Loucy (cell line): ENCODE data around the gene UNG.

ENCODE experiments used
- H2AFZ ChIP-seq: fragments of 200-600 bp; sonication (generic); 2 replicates; pipeline ENCODE4 v1.6.0; 2016; ENCODE audit warnings: antibody characterized with exemption, mild to moderate bottlenecking, low read length, moderate library complexity
- H3F3A ChIP-seq: fragments of 200-600 bp; 2 replicates; pipeline ENCODE4 v1.6.0; 2016; ENCODE audit warnings: antibody characterized with exemption, low read depth, mild to moderate bottlenecking
- H3K27me3 ChIP-seq: fragments of 200-600 bp; sonication (generic); 2 replicates; pipeline ENCODE4 v1.6.1; 2014; ENCODE audit warnings: low read length, mild to moderate bottlenecking; ENCODE audit not compliant: insufficient read depth, poor library complexity, severe bottlenecking
- H3K36me3 ChIP-seq: fragments of 200-600 bp; sonication (generic); 2 replicates; pipeline ENCODE4 v1.6.1; 2016; ENCODE audit warnings: low read length; ENCODE audit not compliant: insufficient read depth
- H3K4me1 ChIP-seq: fragments of 200-600 bp; sonication (generic); 2 replicates; pipeline ENCODE4 v1.5.1; 2014; ENCODE audit warnings: low read length, mild to moderate bottlenecking; ENCODE audit not compliant: insufficient read depth, poor library complexity, severe bottlenecking
- H3K4me2 ChIP-seq: fragments of 200-600 bp; sonication (generic); 2 replicates; pipeline ENCODE4 v1.6.0; 2014; ENCODE audit warnings: antibody characterized with exemption, low read length, low read depth, mild to moderate bottlenecking; ENCODE audit not compliant: poor library complexity, severe bottlenecking
- H3K4me3 ChIP-seq: fragments of 200-600 bp; sonication (generic); 2 replicates; pipeline ENCODE4 v1.5.1; 2014; ENCODE audit warnings: low read length, mild to moderate bottlenecking, mixed read lengths; ENCODE audit not compliant: poor library complexity, severe bottlenecking
- H3K79me2 ChIP-seq: fragments of 200-600 bp; sonication (generic); 2 replicates; pipeline ENCODE4 v1.6.1; 2014; ENCODE audit warnings: low read length; ENCODE audit not compliant: insufficient read depth
- H3K9ac ChIP-seq: fragments of 200-600 bp; sonication (generic); 2 replicates; pipeline ENCODE4 v1.6.0; 2014; ENCODE audit warnings: mild to moderate bottlenecking, low read depth, low read length, moderate library complexity; ENCODE audit not compliant: poor library complexity, severe bottlenecking
- H3K9me2 ChIP-seq: fragments of 200-600 bp; sonication (generic); replicated peaks from 2 replicates; pipeline ENCODE4 v1.6.1; 2016; ENCODE audit warnings: low read depth, low read length, mixed read lengths
- H3K9me3 ChIP-seq: fragments of 200-600 bp; sonication (generic); 2 replicates; pipeline ENCODE4 v1.6.1; 2014; ENCODE audit warnings: mild to moderate bottlenecking, antibody characterized with exemption, low read length, low read depth; ENCODE audit not compliant: insufficient read depth
- H4K20me1 ChIP-seq: fragments of 200-600 bp; sonication (generic); 2 replicates; pipeline ENCODE4 v1.6.0; 2014; ENCODE audit warnings: antibody characterized with exemption, low read length, mild to moderate bottlenecking; ENCODE audit not compliant: insufficient read depth, poor library complexity, severe bottlenecking
- EZH2phosphoT487 ChIP-seq: fragments of 200-600 bp; IDR thresholded peaks from 2 replicates; pipeline ENCODE4 v1.6.1; 2018; ENCODE audit warnings: antibody characterized with exemption, mild to moderate bottlenecking, moderate library complexity, borderline replicate concordance
- TF ChIP-seq, protein P1 (sequence below): fragments of 200-600 bp; sonication (generic); conservative IDR thresholded peaks from 2 replicates; pipeline ENCODE4 v1.5.1; 2014; ENCODE audit warnings: mild to moderate bottlenecking, antibody characterized with exemption, low read length

The UNG gene

DNA sequence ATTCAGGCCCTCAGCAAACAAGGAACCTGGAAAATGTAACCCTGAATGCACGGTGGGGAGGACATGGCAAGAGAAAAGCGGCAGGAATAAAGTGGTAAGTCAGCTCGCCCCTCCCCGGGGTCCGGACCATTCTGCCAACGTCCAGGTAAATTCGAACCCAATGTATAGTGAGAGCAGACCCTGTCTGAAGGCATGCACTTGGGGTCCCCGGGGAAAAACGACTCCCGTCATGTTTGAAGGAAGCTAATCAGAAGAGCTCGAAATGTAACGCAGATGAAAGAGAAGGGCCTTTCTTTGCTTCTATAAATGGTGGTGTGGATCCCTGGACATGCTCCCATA lies 19.2 kb downstream of the UNG start:
- peak overlapping the region; percentile 12 for H3K4me2 ChIP-seq

GRCh38 chr12:109120095-109120494 lies 22.7 kb downstream of the UNG start:
- Histone ChIP-seq H3K4me1 (peaks cover 15% of the 10 kb centered on the region), H2AFZ (no peak overlapping the region), H4K20me1 (no peaks in the 10 kb centered on the region), H3K9ac (no peak overlapping the region), H3K4me3 (no peak overlapping the region), H3K9me2 (no peaks in the 10 kb centered on the region), H3K27me3 (no peaks in the 10 kb centered on the region), H3F3A (no peaks in the 10 kb centered on the region), H3K4me2 (no peak overlapping the region), H3K79me2 (no peaks in the 10 kb centered on the region), H3K36me3 (no peaks in the 10 kb centered on the region), H3K9me3 (no peaks in the 10 kb centered on the region)
- no peak for TF ChIP-seq EZH2phosphoT487
- TF ChIP-seq, protein P1, sequence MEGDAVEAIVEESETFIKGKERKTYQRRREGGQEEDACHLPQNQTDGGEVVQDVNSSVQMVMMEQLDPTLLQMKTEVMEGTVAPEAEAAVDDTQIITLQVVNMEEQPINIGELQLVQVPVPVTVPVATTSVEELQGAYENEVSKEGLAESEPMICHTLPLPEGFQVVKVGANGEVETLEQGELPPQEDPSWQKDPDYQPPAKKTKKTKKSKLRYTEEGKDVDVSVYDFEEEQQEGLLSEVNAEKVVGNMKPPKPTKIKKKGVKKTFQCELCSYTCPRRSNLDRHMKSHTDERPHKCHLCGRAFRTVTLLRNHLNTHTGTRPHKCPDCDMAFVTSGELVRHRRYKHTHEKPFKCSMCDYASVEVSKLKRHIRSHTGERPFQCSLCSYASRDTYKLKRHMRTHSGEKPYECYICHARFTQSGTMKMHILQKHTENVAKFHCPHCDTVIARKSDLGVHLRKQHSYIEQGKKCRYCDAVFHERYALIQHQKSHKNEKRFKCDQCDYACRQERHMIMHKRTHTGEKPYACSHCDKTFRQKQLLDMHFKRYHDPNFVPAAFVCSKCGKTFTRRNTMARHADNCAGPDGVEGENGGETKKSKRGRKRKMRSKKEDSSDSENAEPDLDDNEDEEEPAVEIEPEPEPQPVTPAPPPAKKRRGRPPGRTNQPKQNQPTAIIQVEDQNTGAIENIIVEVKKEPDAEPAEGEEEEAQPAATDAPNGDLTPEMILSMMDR: no peak

More for the DNA sequence above, 19.2 kb downstream of the UNG start:
- TF ChIP-seq, protein P1: no peak
- TF ChIP-seq EZH2phosphoT487: no peak
- Histone ChIP-seq H3K9me3 (no peaks in the 10 kb centered on the region), H2AFZ (0 out of 2 replicates have a peak overlapping the region, but pooled peaks have one; percentile 39), H3K4me3 (no peak overlapping the region), H3F3A (no peaks in the 10 kb centered on the region), H4K20me1 (no peaks in the 10 kb centered on the region), H3K9me2 (no peaks in the 10 kb centered on the region), H3K9ac (no peak overlapping the region), H3K36me3 (no peaks in the 10 kb centered on the region), H3K79me2 (no peaks in the 10 kb centered on the region), H3K4me1 (peaks cover 15% of the 10 kb centered on the region), H3K27me3 (no peaks in the 10 kb centered on the region)

- H3K27me3 ChIP-seq: no peaks in the 10 kb centered on the region
- peaks cover 12% of the 10 kb centered on the region for H3K4me1 ChIP-seq
- no peaks in the 10 kb centered on the region for H3K79me2 ChIP-seq
- no peaks in the 10 kb centered on the region for H3K9me3 ChIP-seq
- no peaks in the 10 kb centered on the region for H4K20me1 ChIP-seq
- no peak overlapping the region for H3K9ac ChIP-seq
- TF ChIP-seq, protein P1: no peak
- TF ChIP-seq EZH2phosphoT487: no peak
- H3K4me2 ChIP-seq: no peak overlapping the region
- H3K4me3 ChIP-seq: no peak overlapping the region
- no peaks in the 10 kb centered on the region for H3K9me2 ChIP-seq
- H3F3A ChIP-seq: no peaks in the 10 kb centered on the region
- no peak overlapping the region for H2AFZ ChIP-seq
- H3K36me3 ChIP-seq: no peaks in the 10 kb centered on the region
Observed at GRCh38 chr12:109120557-109120956, 23.2 kb downstream of the UNG start.
